Astrocyte (in vitro differentiated cells and primary cell): ENCODE results near the gene TRDN. TPM values are rescaled to one million over a fixed set of nuclear protein-coding genes. Genes with fewer than 3 reads are reported as not detected.

Experiments used
- DNase-seq: peaks from one replicate; pipeline ENCODE4 v3.0.0-alpha.2; 2010; ENCODE audit warnings: low read depth
- FAIRE-seq: peaks from 2 replicates; lab custom pipeline; 2011; peaks lifted over from hg19 to GRCh38; lab: Jason Lieb, UNC
- H2AFZ ChIP-seq: 2 replicates; pipeline ENCODE4 v1.6.0; 2012; ENCODE audit warnings: low read depth, low read length, inconsistent platforms
- H3K27ac ChIP-seq: 2 replicates; pipeline ENCODE4 v1.5.1; 2011; ENCODE audit warnings: low read depth, low read length, inconsistent platforms
- H3K27me3 ChIP-seq: 2 replicates; pipeline ENCODE4 v1.6.0; 2011; ENCODE audit warnings: low read length, inconsistent platforms; ENCODE audit not compliant: insufficient read depth
- H3K36me3 ChIP-seq: 2 replicates; pipeline ENCODE4 v1.5.1; 2011; ENCODE audit warnings: low read length, inconsistent platforms; ENCODE audit not compliant: insufficient read depth
- H3K4me1 ChIP-seq: 2 replicates; pipeline ENCODE4 v1.5.1; 2011; ENCODE audit warnings: low read length, inconsistent platforms; ENCODE audit not compliant: insufficient read depth
- H3K4me2 ChIP-seq: 2 replicates; pipeline ENCODE4 v1.6.0; 2012; ENCODE audit warnings: low read length, inconsistent platforms
- H3K4me3 ChIP-seq: 2 replicates; pipeline ENCODE4 v1.5.1; 2011; ENCODE audit warnings: low read depth, mild to moderate bottlenecking, low read length, inconsistent platforms; ENCODE audit not compliant: insufficient read depth
- H3K79me2 ChIP-seq: 2 replicates; pipeline ENCODE4 v1.6.0; 2012; ENCODE audit warnings: mild to moderate bottlenecking, low read length, inconsistent platforms; ENCODE audit not compliant: insufficient read depth
- H3K9ac ChIP-seq: 2 replicates; pipeline ENCODE4 v1.6.0; 2012; ENCODE audit warnings: mild to moderate bottlenecking, low read length, inconsistent platforms
- H3K9me3 ChIP-seq: 2 replicates; pipeline ENCODE4 v1.5.1; 2012; ENCODE audit warnings: low read depth, mild to moderate bottlenecking, low read length, inconsistent platforms; ENCODE audit not compliant: insufficient read depth
- H4K20me1 ChIP-seq: 2 replicates; pipeline ENCODE4 v1.6.0; 2012; ENCODE audit warnings: low read length, inconsistent platforms; ENCODE audit not compliant: insufficient read depth
- H3K27ac Mint-ChIP-seq: one replicate; pipeline ENCODE4 v1.8.0; 2021; ENCODE audit warnings: mild to moderate bottlenecking, mixed read lengths; ENCODE audit not compliant: unreplicated experiment
- H3K27me3 Mint-ChIP-seq: one replicate; pipeline ENCODE4 v1.8.0; 2021; ENCODE audit warnings: low read depth, mixed read lengths; ENCODE audit not compliant: unreplicated experiment
- H3K36me3 Mint-ChIP-seq: one replicate; pipeline ENCODE4 v1.8.0; 2021; ENCODE audit warnings: low read depth, mixed read lengths; ENCODE audit not compliant: unreplicated experiment
- H3K4me1 Mint-ChIP-seq: one replicate; pipeline ENCODE4 v1.8.0; 2021; ENCODE audit warnings: low read depth, mixed read lengths; ENCODE audit not compliant: unreplicated experiment
- H3K4me3 Mint-ChIP-seq: one replicate; pipeline ENCODE4 v1.8.0; 2021; ENCODE audit warnings: mild to moderate bottlenecking, moderate library complexity, mixed read lengths; ENCODE audit not compliant: unreplicated experiment
- H3K9me3 Mint-ChIP-seq: one replicate; pipeline ENCODE4 v1.8.0; 2021; ENCODE audit warnings: mild to moderate bottlenecking, mixed read lengths; ENCODE audit not compliant: unreplicated experiment
- EZH2 ChIP-seq: IDR thresholded peaks from 2 replicates; pipeline ENCODE4 v1.6.1; 2012; ENCODE audit warnings: mild to moderate bottlenecking, low read length, inconsistent platforms; ENCODE audit not compliant: insufficient read depth
- total RNA-seq: library from RNA; stranded (reverse); gene quantifications from 2 replicates; pipeline ENCODE4 v1.2.1, GENCODE V29; 2021
- TF ChIP-seq, protein P1 (sequence below): IDR thresholded peaks from 2 replicates; pipeline ENCODE4 v1.5.1; 2011; ENCODE audit warnings: low read depth, mild to moderate bottlenecking, inconsistent platforms, low read length, moderate library complexity; ENCODE audit not compliant: insufficient read depth

TRDN gene
- total RNA-seq, 1 donor from 2014 or later = not detected

DNA sequence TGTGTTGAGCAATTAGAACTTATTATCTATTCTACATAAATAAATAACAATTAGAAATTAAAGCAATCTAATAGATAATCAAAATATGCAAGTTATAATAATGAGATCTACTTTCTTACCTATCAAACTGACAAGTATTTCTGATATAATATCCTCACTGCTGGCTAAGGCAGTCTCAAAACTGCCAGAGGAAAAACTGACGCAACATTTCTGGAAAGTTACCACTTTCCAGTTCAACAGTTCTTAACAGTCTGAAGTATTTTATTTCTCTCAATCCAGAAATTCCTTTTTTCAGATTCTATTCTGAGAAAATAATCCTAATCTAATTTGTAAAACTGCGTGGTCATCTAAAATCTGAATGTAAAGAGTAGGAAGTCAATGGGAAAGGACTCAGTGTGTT lies 121.0 kb downstream of the TRDN start:
- Mint-ChIP-seq H3K9me3 (no peaks in the 10 kb centered on the region), H3K4me1 (peaks cover 4% of the 10 kb centered on the region), H3K27me3 (no peaks in the 10 kb centered on the region), H3K4me3 (no peak overlapping the region), H3K27ac (peak overlapping the region; percentile 77), H3K36me3 (no peaks in the 10 kb centered on the region)
- Histone ChIP-seq H4K20me1 (no peaks in the 10 kb centered on the region), H3K4me1 (no peaks in the 10 kb centered on the region), H3K27me3 (no peaks in the 10 kb centered on the region), H2AFZ (no peak overlapping the region), H3K9ac (no peak overlapping the region), H3K36me3 (no peaks in the 10 kb centered on the region), H3K27ac (no peak overlapping the region), H3K4me3 (no peak overlapping the region), H3K4me2 (no peak overlapping the region), H3K9me3 (no peaks in the 10 kb centered on the region), H3K79me2 (no peaks in the 10 kb centered on the region)
- no peak for DNase-seq
- TF ChIP-seq EZH2 = no peak
- TF ChIP-seq, protein P1, sequence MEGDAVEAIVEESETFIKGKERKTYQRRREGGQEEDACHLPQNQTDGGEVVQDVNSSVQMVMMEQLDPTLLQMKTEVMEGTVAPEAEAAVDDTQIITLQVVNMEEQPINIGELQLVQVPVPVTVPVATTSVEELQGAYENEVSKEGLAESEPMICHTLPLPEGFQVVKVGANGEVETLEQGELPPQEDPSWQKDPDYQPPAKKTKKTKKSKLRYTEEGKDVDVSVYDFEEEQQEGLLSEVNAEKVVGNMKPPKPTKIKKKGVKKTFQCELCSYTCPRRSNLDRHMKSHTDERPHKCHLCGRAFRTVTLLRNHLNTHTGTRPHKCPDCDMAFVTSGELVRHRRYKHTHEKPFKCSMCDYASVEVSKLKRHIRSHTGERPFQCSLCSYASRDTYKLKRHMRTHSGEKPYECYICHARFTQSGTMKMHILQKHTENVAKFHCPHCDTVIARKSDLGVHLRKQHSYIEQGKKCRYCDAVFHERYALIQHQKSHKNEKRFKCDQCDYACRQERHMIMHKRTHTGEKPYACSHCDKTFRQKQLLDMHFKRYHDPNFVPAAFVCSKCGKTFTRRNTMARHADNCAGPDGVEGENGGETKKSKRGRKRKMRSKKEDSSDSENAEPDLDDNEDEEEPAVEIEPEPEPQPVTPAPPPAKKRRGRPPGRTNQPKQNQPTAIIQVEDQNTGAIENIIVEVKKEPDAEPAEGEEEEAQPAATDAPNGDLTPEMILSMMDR = no peak
- no peak for FAIRE-seq

DNA sequence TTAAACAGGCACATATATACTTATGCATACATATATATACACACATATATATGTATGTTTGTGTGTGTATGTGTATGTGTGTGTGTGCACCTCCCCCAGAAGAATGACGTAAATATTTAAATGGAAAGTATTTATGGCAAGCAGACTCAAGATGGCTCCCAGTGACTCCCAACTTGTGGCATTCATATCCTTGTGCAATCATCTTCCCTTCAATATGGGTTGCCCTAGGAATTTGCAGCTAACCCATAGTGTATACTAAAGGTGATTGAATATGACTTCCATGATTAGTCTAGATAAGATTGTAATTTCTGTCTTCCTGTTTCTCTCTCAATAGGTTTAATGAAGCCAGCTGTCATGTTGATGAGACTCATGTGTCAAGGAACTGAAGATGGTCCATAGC lies 127.6 kb downstream of the TRDN start:
- FAIRE-seq = no peak
- H3K27me3 ChIP-seq = no peaks in the 10 kb centered on the region
- no peak overlapping the region for H3K4me2 ChIP-seq
- H3K27ac ChIP-seq = no peak overlapping the region
- Mint-ChIP-seq H3K36me3 (no peaks in the 10 kb centered on the region), H3K4me3 (no peak overlapping the region), H3K9me3 (no peaks in the 10 kb centered on the region), H3K27me3 (no peaks in the 10 kb centered on the region), H3K27ac (no peak overlapping the region), H3K4me1 (no peaks in the 10 kb centered on the region)
- no peaks in the 10 kb centered on the region for H3K36me3 ChIP-seq
- H3K9me3 ChIP-seq = no peaks in the 10 kb centered on the region
- no peak overlapping the region for H2AFZ ChIP-seq
- no peak overlapping the region for H3K4me3 ChIP-seq
- H3K9ac ChIP-seq = no peak overlapping the region
- H3K4me1 ChIP-seq = no peaks in the 10 kb centered on the region
- no peaks in the 10 kb centered on the region for H4K20me1 ChIP-seq
- DNase-seq = no peak
- TF ChIP-seq, protein P1 = no peak
- TF ChIP-seq EZH2 = no peak
- no peaks in the 10 kb centered on the region for H3K79me2 ChIP-seq

DNA sequence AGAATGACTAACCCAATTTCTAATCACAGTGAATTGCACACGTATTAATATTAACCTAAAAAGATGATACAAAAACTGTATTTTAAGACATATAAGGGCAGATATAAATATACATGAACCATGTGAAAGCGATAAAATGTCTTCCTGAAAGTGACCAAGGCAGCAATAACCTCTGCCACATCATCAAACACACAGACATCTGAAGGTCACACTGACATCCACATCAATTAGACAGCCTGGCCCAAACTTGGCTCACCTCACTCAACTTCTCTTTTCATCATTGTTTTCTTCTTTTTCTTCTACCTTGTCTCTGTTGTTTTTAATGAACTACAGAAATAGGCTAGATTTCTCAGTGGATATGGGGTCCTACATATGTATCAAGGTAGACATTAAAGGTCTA lies 128.5 kb downstream of the TRDN start:
- Histone ChIP-seq H4K20me1 (no peaks in the 10 kb centered on the region), H3K9ac (no peak overlapping the region), H3K27ac (no peak overlapping the region), H3K4me2 (no peak overlapping the region), H3K4me3 (no peak overlapping the region), H3K4me1 (no peaks in the 10 kb centered on the region), H3K27me3 (no peaks in the 10 kb centered on the region), H2AFZ (no peak overlapping the region), H3K79me2 (no peaks in the 10 kb centered on the region), H3K9me3 (no peaks in the 10 kb centered on the region), H3K36me3 (no peaks in the 10 kb centered on the region)
- Mint-ChIP-seq H3K36me3 (no peaks in the 10 kb centered on the region), H3K9me3 (no peaks in the 10 kb centered on the region), H3K4me3 (no peak overlapping the region), H3K27ac (no peak overlapping the region), H3K4me1 (no peaks in the 10 kb centered on the region), H3K27me3 (no peaks in the 10 kb centered on the region)
- no peak for FAIRE-seq
- no peak for DNase-seq
- no peak for TF ChIP-seq EZH2
- TF ChIP-seq, protein P1 = no peak
